IMR-90 (cell line): ENCODE results near the gene CDCA4. TPM values are rescaled to one million over a fixed set of nuclear protein-coding genes. Genes with fewer than 3 reads are reported as not detected.

Source experiments
- ATAC-seq: fragments of 200-7000 bp; cut with Tn5 transposase; 2 replicates; pipeline ENCODE4 v1.9.1; 2020; ENCODE audit warnings: low read depth, mild to moderate bottlenecking, moderate library complexity
- BruUV-seq: library from RNA; stranded (reverse); fragments of 400-500 nt; replicated peaks from 2 replicates; lab custom pipeline; 2021; lab: Mats Ljungman, UMichigan
- CTCF ChIA-PET: fragments of 300-600 bp; formaldehyde crosslinking; extraction: SDS; loops from one replicate; lab custom pipeline; 2021; ENCODE audit warnings: antibody characterized with exemption; lab: Yijun Ruan, JAX
- POLR2A ChIA-PET: fragments of 300-600 bp; sonication (Branson Sonifier 250); formaldehyde crosslinking; loops from one replicate; lab custom pipeline; 2022; ENCODE audit warnings: antibody characterized with exemption; ENCODE audit not compliant: unreplicated experiment; lab: Charles Lee
- DNase-seq: peaks from one replicate; pipeline ENCODE4 v3.0.0; 2013
- H2AFZ ChIP-seq: replicated peaks from 2 replicates; pipeline ENCODE3; 2013; ENCODE audit warnings: low read length, mild to moderate bottlenecking; ENCODE audit not compliant: poor library complexity
- H2AK5ac ChIP-seq: 2 replicates; pipeline ENCODE4 v1.6.1; 2013; ENCODE audit warnings: low read depth, low read length, inconsistent platforms
- H2AK9ac ChIP-seq: replicated peaks from 2 replicates; pipeline ENCODE3; 2013; ENCODE audit warnings: mild to moderate bottlenecking, low read depth, low read length, moderate library complexity; ENCODE audit not compliant: poor library complexity
- H2BK120ac ChIP-seq: 2 replicates; pipeline ENCODE4 v1.6.1; 2013; ENCODE audit warnings: low read depth, low read length, inconsistent platforms
- H2BK15ac ChIP-seq: 3 replicates; pipeline ENCODE4 v1.6.1; 2013; ENCODE audit warnings: low read depth, low read length, inconsistent platforms
- H2BK20ac ChIP-seq: 2 replicates; pipeline ENCODE4 v1.6.1; 2013; ENCODE audit warnings: low read depth, mild to moderate bottlenecking, inconsistent platforms, low read length, moderate library complexity
- H2BK5ac ChIP-seq: 2 replicates; pipeline ENCODE4 v1.6.1; 2013; ENCODE audit warnings: mild to moderate bottlenecking, low read depth, low read length, inconsistent platforms; ENCODE audit not compliant: poor library complexity, severe bottlenecking
- H3K14ac ChIP-seq: replicated peaks from 2 replicates; pipeline ENCODE4 v1.6.1; 2013; ENCODE audit warnings: low read depth, low read length, inconsistent platforms
- H3K18ac ChIP-seq: 2 replicates; pipeline ENCODE4 v1.6.1; 2013; ENCODE audit warnings: low read depth, low read length, control low read depth
- H3K23ac ChIP-seq: 2 replicates; pipeline ENCODE4 v1.6.1; 2013; ENCODE audit warnings: low read depth, low read length, inconsistent platforms
- H3K27ac ChIP-seq: 2 replicates; pipeline ENCODE4 v1.5.1; 2013; ENCODE audit warnings: mild to moderate bottlenecking, control low read depth, low read length; ENCODE audit not compliant: insufficient read depth
- H3K27me3 ChIP-seq: 2 replicates; pipeline ENCODE4 v1.6.1; 2013; ENCODE audit warnings: low read length; ENCODE audit not compliant: control insufficient read depth, insufficient read depth
- H3K36me3 ChIP-seq: 2 replicates; pipeline ENCODE4 v1.6.1; 2013; ENCODE audit warnings: low read length, mixed read lengths; ENCODE audit not compliant: control insufficient read depth, insufficient read depth
- H3K4ac ChIP-seq: 2 replicates; pipeline ENCODE4 v1.6.1; 2013; ENCODE audit warnings: low read depth, low read length, inconsistent platforms
- H3K4me1 ChIP-seq: 2 replicates; pipeline ENCODE4 v1.6.1; 2013; ENCODE audit warnings: low read length, mixed read lengths; ENCODE audit not compliant: control insufficient read depth, insufficient read depth
- H3K4me2 ChIP-seq: 2 replicates; pipeline ENCODE4 v1.6.1; 2013; ENCODE audit warnings: low read depth, mild to moderate bottlenecking, control low read depth, low read length, moderate library complexity
- H3K4me3 ChIP-seq: 2 replicates; pipeline ENCODE4 v1.5.1; 2013; ENCODE audit warnings: low read depth, mild to moderate bottlenecking, control low read depth, low read length, moderate library complexity; ENCODE audit not compliant: insufficient read depth
- H3K56ac ChIP-seq: 2 replicates; pipeline ENCODE4 v1.6.1; 2013; ENCODE audit warnings: low read length, inconsistent platforms; ENCODE audit not compliant: insufficient read depth; ENCODE audit errors: extremely low read depth
- H3K79me1 ChIP-seq, 2 experiments: 2 replicates each; pipeline ENCODE4 v1.6.1; 2013; ENCODE audit warnings: low read length in 2 of 2, inconsistent platforms in 1 of 2, low read depth in 1 of 2
- H3K9ac ChIP-seq: 2 replicates; pipeline ENCODE4 v1.6.1; 2013; ENCODE audit warnings: low read depth, low read length, control low read depth
- H3K9me1 ChIP-seq: 2 replicates; pipeline ENCODE4 v1.6.1; 2013; ENCODE audit warnings: low read length, inconsistent platforms; ENCODE audit not compliant: insufficient read depth
- H3K9me3 ChIP-seq: 2 replicates; pipeline ENCODE4 v1.6.1; 2013; ENCODE audit warnings: low read length; ENCODE audit not compliant: control insufficient read depth, insufficient read depth
- H4K20me1 ChIP-seq: 2 replicates; pipeline ENCODE4 v1.6.1; 2013; ENCODE audit warnings: low read length, inconsistent platforms; ENCODE audit not compliant: insufficient read depth
- H4K5ac ChIP-seq: 2 replicates; pipeline ENCODE4 v1.6.1; 2013; ENCODE audit warnings: mild to moderate bottlenecking, low read depth, low read length, control low read depth
- H4K8ac ChIP-seq, 2 experiments: 2 replicates each; pipeline ENCODE4 v1.6.1; 2013; ENCODE audit warnings: low read depth in 2 of 2, low read length in 2 of 2, control low read depth in 1 of 2, inconsistent platforms in 1 of 2
- H4K91ac ChIP-seq: 2 replicates; pipeline ENCODE4 v1.6.1; 2013; ENCODE audit warnings: low read depth, low read length, inconsistent platforms; ENCODE audit not compliant: insufficient read depth
- WGBS, 2 experiments: methylation state at CpG; one replicate each; pipeline versions ENCODE4 v1.1.5 to v1.1.7; 2013; ENCODE audit warnings: missing lambda C conversion rate in 2 of 2; ENCODE audit not compliant: insufficient read length in 1 of 2; ENCODE audit errors: extremely low coverage in 2 of 2; 5-methylcytosine and 5-hydroxymethylcytosine counted together
- dilution Hi-C: fragments of 300-500 bp; cut with HindIII; formaldehyde crosslinking; loops from one replicate; pipeline ENCODE4 v1.14.3; 2018; ENCODE audit warnings: low sequenced_read_pairs; ENCODE audit not compliant: unreplicated experiment
- in situ Hi-C: fragments of 300-500 bp; cut with MboI; formaldehyde crosslinking; loops from 3 replicates; pipeline ENCODE4 v1.14.3; 2019; ENCODE audit warnings: low sequenced_read_pairs, inconsistent platforms, mixed read lengths
- intact Hi-C: fragments of 100-400 bp; cut with micrococcal nuclease; formaldehyde crosslinking; loops from 2 replicates; pipeline ENCODE4 v1.10.0; 2022
- polyA plus RNA-seq, 3 experiments: library from polyadenylated mRNA; depleted of rRNA; stranded (reverse); fragments of >200 nt; gene quantifications; 2 replicates each; pipeline ENCODE4 v1.2.3, GENCODE V29; 2012; ENCODE audit warnings: low replicate concordance in 1 of 3
- total RNA-seq: library from RNA; depleted of rRNA; stranded (reverse); fragments of >200 nt; gene quantifications from 2 replicates; pipeline ENCODE4 v1.2.3, GENCODE V29; 2012
- TF ChIP-seq, protein P1 (sequence below): conservative IDR thresholded peaks from 2 replicates; pipeline ENCODE4 v1.5.1; 2012; ENCODE audit warnings: mild to moderate bottlenecking, low read depth, low read length, improper control_type of control experiment

Gene CDCA4
- total and polyA plus RNA-seq, 2 of the 4 experiments (the other 2 are of a cell fraction): 17.7 to 18.6 TPM

- H3K18ac ChIP-seq: no peak overlapping the region
- H3K9me3 ChIP-seq: no peaks in the 10 kb centered on the region; the same call in 1 of the 2 replicates
- no TSS peak for BruUV-seq
- no peak overlapping the region for H2AK5ac ChIP-seq
- no peak overlapping the region for H3K4me3 ChIP-seq
- ATAC-seq (no peak), DNase-seq (no peak)
- no peak overlapping the region for H2BK15ac ChIP-seq
- H3K79me1 ChIP-seq: no peaks in the 10 kb centered on the region
- TF ChIP-seq, protein P1, sequence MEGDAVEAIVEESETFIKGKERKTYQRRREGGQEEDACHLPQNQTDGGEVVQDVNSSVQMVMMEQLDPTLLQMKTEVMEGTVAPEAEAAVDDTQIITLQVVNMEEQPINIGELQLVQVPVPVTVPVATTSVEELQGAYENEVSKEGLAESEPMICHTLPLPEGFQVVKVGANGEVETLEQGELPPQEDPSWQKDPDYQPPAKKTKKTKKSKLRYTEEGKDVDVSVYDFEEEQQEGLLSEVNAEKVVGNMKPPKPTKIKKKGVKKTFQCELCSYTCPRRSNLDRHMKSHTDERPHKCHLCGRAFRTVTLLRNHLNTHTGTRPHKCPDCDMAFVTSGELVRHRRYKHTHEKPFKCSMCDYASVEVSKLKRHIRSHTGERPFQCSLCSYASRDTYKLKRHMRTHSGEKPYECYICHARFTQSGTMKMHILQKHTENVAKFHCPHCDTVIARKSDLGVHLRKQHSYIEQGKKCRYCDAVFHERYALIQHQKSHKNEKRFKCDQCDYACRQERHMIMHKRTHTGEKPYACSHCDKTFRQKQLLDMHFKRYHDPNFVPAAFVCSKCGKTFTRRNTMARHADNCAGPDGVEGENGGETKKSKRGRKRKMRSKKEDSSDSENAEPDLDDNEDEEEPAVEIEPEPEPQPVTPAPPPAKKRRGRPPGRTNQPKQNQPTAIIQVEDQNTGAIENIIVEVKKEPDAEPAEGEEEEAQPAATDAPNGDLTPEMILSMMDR: no peak
- dilution Hi-C loops (no loop called here), intact Hi-C loops (no loop called here), in situ Hi-C loops (no loop called here)
- whole genome bisulfite sequencing, 2 experiments: 64% methylated on average over 9 of the region's 28 CpGs; no CpG with 5 or more reads in 1 of the 2 experiments
- H3K23ac ChIP-seq: no peak overlapping the region
- H2AFZ ChIP-seq: no peak overlapping the region
- H3K9me1 ChIP-seq: no peaks in the 10 kb centered on the region
- H2BK5ac ChIP-seq: no peak overlapping the region
- no peak overlapping the region for H3K9ac ChIP-seq
- H4K91ac ChIP-seq: no peak overlapping the region
- H3K27me3 ChIP-seq: peaks cover 10% of the 10 kb centered on the region
- no peak overlapping the region for H3K4me2 ChIP-seq
- CTCF ChIA-PET: interaction anchor here (0.6 kb wide), 1 partner anchor 68 kb away, joined by 3 read pairs; no protein-coding TSS in a partner anchor
- no peaks in the 10 kb centered on the region for H3K36me3 ChIP-seq
- H2AK9ac ChIP-seq: peak overlapping the region; percentile 42
- H3K56ac ChIP-seq: no peak overlapping the region
- H3K4me1 ChIP-seq: no peaks in the 10 kb centered on the region
- H4K20me1 ChIP-seq: no peaks in the 10 kb centered on the region
- H4K8ac ChIP-seq: no peak overlapping the region
- no peak overlapping the region for H2BK120ac ChIP-seq
- no peak overlapping the region for H4K5ac ChIP-seq
- no peak overlapping the region for H3K4ac ChIP-seq
- H3K14ac ChIP-seq: no peak overlapping the region
- POLR2A ChIA-PET: no interaction called here
- H2BK20ac ChIP-seq: no peak overlapping the region
- H3K27ac ChIP-seq: no peak overlapping the region
Measured at GRCh38 chr14:105041841-105042765, 21.2 kb upstream of the CDCA4 start.
